ENCODE results near the gene DIPK1A.
A peak's percentile ranks its signal among the peaks of the same experiment; 100 is the strongest.
"Not testable (repeated sequence)": the region's sequence is repeated elsewhere in the genome, so short reads cannot be mapped to it uniquely, and the experiment has no call there.

Gene DIPK1A

DNA sequence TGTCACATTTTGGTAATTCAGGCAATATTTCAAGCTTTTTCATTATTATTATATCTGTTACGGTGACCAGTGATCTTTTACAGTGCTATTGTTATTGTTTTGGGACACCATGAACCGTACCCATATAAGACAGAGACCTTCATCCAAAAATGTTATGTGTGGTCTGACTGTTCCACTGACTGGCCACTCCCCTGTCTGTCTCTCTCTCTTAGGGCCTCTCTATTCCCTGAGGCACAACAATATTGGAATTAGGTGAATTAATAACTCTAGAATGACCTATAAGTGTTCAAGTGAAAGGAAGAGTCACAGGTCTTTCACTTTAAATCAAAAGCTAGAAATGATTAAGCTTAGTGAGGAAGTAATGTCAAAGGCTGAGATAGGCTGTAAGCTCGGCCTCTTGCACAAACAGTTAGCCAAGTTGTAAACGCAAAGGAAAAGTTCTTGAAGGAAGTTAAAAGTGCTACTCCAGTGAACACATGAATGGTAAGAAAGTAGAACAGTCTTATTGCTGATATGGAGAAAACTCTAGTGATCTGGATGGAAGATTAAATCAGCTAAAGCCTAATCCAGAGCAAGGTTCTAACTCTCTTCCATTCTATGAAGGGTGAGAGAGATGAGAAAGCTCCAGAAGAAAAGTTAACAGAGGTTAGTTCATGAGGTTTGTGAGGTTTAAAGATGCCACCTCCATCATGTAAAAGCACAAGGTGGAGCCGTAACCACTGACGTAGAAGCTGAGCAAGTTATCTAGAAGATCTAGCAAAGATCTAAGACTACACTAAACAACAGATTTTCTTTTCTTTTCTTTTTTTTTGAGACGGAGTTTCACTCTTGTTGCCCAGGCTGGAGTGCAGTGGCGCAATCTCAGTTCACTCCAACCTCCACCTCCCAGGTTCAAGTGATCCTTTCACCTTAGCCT lies 19.7 kb upstream of the DIPK1A start:
- no peak for DNase-seq

DNA sequence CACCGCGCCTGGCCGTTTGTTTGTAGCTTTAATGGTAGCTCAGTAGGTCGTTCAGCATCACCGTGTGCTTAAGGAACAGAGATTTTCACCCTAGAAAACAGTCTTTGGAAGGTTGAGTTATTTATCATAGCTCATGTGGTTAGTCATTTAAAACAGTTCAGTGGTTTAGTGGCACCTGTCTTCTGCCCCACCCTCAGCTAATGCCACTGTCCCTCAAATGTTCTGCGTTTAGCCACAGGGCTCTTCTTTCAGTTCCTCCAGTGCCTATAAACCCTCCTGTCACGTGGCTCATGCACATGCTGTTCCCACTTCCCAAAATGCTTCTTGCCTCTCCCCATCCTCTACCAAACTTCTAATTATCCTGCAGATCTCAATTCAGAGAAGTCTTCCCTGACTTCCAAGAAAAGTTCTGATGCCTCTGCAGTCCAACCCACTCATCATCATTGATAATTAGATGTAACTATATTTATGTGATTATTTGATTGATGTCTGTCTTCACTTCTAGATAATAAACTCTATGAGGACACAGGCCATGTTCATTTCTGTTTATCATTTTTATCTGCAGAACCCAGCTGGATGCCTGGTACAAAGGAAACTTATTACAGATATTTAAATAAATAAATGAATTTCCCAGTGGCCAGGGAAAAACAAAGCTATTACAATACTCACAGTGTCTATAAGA lies 14.4 kb upstream of the DIPK1A start:
- peak in 6 of 14 donors; percentile 12 to 41 (median 24) for DNase-seq

DNA sequence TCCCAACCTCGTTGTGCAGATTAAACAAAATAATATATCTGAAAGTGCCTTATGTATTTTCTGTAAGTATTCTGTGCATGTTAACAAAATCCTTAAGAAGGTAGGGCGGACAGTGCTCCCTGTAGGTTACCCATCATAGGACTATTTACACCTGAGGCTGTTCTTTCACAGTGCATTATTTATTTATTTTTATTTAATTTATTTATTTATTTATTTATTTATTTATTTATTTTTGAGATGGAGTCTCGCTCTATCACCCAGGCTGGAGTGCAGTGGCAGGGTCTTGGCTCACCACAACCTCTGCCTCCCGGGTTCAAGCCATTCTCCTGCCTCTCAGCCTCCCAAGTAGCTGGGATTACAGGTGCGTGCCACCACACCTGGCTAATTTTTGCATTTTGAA lies 12.8 kb upstream of the DIPK1A start:
- not testable (repeated sequence) for DNase-seq

DNA sequence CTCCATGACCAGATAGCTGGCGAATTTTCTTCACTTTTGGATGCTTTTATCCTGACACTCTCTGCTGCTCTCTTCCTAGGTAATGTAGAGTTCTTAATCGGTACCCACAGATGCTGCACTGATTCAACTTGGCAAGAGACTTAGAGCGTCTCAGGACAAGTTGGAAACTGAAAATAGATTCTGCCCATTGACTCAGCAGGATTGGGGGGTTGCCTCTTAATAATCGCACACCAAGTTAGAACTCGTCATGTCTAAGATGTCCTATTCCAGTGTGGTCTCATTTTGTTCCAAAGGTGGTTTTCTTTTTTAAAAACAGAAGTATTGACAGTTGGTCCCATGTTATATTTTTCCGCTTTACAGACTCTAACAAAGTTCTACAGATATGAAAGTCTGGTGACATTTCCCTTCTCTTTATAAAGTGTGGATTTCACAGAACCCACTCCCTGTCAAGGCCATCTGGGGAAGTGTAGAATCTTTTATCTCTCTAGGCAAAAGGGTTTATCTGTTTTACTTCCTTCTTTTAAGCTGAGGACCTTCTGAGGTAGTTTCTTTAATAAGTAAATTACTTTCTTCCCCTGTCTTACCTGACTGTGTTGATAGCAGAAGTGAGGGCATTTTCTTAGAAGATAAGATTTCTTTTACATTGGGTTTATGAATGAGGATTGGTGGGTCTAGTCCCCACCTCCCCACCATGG lies 12.1 kb upstream of the DIPK1A start:
- DNase-seq, result no peak

DNA sequence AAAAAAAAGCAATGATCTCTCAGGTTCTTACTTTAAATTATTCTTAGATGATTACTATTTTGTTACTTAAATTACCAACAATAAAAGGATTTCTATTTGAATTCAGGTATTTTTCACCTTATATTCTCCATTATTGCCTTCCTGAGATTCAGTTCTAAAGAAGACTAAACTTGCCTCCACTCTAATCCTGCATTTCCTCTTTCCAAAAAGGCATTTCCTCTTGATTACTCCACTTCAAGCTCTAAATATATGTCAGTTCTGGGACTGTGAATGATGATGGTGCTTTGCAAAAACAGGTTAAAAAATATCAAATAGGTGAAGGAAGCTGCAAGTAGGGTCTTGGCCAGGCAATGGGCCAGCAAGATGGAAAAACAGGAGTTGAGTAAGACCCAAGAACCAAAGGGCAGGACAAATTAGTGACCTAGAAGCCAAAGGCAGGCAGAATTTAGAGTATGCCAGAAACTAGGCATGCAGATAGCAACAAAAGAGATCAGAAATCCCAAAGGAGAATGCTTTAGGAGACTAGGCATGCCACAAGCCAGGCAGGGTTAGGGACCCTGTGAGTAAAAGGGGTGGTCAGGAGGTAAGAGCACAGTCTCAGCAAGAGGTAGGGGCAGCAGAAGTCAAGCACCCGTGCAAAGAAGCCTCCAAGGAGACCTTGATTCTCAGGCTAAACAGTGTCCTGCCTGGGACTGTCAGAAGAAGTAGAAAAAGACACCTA lies 11.3 kb upstream of the DIPK1A start:
- DNase-seq, result no peak

DNA sequence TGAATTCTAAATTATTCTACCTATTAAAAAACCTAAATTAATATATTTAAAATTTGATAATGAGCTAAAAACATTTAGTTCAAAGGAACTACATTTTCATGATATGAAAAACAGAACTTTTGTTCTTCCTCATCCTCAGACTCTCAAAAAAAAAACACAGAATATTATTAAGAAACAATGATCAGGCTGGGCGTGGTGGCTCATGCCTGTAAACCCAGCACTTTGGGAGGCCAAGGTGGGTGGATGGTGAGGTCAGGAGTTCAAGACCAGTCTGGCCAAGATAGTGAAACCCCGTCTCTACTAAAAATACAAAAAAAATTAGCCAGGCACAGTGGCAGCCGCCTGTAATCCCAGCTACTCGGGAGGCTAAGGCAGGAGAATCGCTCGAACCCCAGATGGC lies 10.7 kb upstream of the DIPK1A start:
- not testable (repeated sequence) for DNase-seq

DNA sequence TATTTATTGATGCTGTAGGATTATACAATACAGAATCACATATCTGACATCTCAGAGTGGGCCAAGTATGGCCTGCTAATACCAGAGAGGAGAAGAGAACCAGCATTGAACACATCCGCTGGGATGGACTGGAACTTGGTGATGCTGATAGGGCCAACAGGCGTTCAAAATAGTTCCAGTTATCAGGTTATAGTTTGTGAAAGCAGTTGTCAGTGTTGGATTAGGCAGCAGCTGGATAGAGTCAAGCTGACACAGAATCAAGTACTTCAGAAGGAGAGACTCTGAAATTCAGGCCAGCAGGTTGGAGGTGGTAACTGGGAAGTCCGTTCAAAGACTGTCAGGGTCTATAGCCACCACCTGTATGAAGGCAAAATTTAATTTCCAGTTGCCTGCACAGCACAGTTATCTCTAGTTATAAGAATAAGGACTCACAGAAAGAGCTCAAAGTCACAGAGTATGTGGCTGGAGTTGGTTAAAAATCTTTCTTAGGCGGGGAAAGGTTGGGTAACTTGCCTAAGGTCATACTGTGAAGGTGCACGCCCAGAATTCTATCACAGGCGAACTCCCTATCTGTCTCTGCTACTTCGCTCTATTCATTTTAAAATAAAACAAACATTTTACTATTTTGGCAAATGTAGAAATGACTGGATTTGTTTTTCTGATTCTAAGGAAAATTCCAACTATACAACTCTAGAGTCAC lies 9.9 kb upstream of the DIPK1A start:
- DNase-seq, result no peak

DNA sequence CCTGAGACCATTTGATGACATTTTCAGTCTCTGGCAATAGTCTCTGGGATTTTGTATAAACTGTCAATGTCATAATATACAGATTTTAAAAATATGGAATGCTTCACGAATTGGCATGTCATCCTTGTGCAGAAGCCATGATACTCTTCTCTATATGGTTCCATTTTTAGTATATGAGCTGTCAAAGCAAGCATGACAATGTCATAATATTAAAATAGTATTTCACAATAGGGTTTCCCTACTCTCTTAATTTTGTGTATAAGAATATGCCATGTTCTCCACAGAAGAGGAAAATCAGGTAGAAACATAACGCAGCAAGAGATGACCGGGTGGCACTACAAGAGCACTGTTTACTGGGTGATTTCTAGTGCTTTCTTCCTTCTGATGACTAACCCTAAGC lies 8.3 kb upstream of the DIPK1A start:
- no peak for DNase-seq

DNA sequence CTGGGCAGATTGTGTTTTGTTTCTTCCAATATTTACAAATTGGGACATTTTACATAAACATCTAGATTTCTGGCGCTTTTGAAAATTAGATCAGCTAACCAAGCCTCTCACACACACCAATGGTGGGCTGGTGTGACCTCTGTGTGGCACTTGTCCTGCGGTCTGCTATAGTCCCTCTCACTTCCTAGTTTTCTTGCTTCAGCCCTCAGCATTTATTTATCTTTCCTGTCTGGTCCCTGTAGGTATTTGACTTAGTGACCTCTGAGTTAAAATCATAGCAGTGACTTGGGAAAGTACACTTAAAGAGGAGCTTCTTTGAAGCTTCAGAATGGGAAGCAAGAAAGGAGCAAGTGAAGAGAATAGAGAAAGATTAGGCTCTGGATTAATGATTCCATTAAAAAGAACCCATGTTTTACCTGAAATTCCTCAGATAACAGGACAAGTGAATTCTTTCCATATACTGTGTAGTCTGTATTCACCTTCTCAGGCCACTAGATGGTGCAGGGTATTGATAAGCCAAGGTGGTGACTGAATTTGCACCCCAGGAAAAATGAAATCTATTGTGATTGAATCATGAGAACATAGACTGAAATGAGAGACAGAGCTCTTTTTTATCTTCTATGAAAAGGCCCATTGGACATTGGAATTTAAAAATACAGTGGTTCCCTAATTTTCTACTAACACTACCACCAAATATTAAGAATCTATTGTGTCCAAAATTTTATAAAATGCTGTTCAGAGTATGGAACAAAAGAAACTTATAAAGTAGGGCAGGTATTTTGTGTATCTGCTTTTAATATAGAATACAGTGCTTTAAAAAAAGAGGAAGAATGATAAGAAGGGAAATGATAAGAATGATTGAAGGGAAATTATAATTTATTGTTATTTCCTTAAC lies 7.1 kb upstream of the DIPK1A start:
- DNase-seq, result no peak

DNA sequence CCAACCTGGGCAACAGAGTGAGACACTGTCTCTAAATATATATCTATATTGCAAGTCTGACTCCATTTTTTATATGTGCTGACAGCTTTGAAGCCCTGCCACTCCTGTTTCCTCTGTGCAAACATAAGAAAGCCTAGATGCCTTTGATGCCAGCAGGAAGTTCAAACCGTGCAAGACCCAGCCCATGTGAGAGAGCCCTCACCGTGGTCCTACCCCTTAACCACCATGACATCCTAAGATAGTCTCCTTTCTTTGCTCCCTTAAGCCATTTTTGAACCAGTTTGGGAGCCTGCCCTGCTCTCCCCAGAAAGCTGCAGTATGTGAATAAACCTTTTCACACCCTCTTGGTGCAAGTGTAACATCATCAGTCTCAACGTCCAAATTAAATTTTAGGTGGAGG lies 3.7 kb upstream of the DIPK1A start:
- DNase-seq, result no peak

DNA sequence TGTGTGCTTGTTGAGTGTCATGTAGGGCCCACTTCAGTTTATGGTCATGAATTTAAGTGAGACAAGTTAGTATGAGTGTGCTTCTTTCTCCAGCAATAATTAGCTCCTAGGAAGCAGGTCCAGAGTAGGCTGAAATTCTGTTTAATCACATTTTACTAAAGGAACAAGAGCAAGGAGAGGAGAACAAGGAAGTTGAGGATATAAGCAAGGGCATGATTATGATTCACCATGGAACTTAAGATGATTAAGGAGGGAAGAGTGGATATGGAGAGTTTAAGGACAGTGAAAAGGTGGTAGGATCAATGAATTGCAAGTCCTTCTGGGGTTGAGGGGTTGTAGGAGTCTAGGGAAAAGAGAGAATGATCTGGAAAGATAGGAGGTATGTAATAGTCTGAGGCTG lies 3.1 kb upstream of the DIPK1A start:
- no peak for DNase-seq

DNA sequence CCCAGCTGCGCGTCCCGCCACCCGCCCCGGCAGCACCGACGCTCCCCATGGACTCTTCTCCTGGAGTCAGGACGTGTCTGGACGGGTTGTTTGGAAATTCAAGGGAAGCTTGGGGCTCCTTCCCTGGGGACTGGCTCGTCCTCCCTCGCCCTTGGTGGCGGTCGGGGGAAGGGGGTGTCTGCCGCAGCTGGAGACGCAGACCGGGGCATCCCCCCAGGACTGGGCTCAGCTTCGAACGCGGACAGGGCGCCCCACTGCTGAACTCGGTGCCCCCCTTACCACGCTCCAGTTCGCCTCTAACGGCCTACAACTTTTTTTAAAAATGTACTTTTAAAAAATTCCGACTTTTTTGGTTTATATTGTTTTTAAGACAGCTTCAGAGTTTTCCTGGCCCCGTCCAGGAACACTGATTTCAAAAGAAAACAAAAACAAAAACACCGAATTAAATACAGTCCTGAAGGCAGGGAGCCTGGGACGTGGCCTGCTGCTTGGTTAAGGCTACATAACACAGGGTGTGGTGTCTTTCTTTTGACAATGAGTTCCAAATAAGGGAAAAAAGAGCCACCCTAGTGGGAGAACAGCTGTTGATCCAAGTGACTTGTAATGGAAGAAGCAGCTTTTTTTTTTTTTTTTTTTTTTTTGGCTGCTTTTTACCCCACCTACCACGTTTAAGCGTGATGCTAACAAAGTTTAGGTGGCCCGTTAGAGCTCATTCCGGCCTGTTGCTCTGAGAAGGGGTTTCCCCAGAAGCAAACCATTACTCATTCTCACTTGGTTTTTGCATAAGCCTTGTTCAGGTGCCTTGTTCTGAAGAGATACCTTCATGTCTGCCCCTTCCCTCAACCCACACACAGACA lies 862 bp upstream of the DIPK1A start:
- DNase-seq, result peak in 3 of 14 donors; percentile 23 to 73 (median 50)

DNA sequence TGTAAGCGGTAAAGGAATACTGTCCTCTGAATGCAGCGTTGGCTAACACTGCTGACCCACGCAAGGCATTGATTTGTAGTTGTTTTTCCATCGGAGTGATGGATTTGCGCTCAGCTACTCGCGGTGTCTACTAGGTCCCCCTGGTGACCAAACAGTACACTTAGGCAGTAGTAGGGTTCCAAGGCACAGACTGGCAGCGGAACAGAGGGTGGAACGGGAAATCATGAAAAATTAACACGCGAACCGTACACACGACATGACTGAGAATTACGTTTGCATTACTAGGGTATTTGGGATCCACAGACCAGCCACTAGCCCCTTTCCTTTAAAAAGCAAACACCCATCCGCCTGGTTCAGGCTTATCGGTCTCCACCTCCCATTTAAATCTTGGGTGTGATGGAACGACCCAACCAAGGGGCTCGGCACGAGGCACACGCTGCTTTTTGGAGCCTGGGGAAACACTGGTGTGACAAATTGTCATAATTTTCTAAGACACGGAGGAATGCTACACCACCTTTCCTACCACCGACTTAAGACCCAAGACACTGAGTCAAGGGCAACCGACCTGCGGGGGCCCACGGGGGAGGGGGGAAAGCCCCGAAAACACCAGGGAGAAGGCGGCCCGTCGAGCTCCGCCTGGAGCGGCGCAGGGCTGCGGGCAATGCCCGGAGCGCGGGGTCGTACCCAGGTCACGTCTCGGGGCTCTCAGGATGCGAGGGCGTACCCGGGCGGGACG lies 699 bp downstream of the DIPK1A start:
- peak in 12 of 14 donors; percentile 53 to 88 (median 78) for DNase-seq

DNA sequence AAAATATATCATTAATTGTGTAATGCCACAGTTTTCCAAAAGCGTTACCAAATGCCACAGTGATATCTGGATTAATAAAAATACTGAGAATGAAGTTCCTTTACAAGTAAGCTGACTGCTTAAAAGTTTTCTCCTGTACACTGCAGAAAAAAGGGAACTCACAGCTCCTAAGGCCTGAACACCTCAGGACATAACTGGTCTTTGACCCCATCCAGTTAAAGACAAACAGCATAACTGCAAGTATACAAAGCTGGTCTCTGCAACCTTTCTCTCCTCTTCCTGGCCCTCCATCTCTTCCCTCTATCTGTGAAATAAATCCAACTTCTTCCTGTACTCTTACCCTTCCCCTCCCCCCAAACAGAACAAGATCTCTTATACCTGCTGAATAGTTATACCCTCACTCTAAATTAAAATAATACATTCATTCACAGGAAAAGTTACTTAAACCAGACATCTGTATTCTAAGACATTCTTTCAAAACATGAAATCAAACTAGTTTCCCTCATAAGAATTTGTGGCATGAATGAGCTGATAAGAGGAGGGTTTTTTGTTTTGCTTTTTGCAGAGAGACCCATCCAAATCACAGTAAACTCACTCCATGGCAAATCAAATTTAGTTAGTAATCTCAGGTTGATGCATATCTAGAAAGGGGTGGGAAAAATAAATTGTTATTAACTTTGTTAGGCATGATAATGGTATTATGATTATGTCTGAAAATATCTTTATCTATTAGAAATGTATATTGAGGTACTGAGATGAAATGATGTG lies 2.9 kb downstream of the DIPK1A start:
- no peak for DNase-seq

DNA sequence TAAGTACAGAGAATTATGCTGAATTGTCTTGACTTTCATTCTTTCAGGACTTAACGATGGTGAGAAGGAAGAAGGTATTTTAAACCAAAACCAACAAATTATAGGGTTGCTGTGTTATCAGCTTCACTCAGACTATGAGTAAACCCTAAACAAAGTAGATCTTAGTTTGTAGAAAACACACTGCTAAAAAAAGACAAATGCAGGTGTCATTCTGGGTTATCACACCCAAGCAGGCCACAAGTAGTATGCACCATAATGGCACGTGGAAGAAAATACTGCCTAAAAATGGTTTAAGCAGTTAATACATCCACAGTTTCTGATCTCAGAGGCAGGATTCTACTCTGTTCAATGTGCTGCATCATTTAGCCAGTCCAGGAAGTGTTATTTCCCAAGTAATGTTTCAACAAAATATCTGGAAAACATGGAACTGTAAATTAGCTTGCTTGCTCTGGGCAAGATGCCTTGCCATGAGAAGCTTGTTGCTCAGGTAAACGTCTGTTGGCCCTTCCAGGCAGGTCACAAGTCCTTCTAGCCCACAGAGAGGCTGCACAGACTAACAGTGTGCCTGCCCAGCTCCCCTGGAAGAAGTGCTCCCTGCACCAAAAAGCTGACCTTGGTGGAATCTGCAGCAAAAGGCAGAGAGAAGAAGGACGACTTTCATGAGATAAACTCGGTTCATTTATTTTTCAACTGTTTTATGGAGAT lies 4.1 kb downstream of the DIPK1A start:
- peak in 2 of 14 donors; percentile 9 to 33 for DNase-seq

DNA sequence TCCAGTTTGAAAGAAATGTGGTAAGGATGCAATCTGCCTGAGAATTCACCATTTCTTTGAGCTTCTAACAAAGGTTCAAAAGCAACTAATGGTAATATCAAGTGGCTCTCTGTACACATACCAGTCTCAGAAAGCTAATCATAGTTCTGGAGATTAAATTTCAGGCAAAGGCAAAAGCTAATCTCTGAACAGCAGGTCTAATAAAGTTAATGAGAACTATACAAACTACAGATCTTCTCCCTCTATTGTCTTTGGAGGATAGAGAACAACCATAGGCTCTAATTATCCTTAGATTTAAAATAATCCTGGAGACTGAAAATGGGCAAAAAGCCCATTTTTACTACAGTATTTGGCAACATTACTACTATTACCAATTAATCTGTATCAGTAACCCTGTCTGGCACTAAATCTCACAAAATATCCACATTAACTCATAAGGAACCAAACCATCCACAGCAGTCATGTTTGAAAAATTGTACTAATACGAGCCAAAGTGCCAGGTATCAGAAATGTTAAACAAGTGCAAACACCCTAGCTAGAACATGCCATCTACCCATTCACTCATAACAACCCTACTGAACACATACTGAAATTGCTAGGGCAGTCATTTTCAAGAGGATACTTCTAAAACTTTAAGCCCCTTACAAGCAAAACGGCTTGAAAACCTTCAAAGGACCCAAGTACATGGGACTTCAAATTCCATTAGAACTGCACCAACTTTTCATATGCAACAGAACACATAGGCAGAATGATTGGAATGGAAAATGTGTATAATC lies 4.8 kb downstream of the DIPK1A start:
- no peak for DNase-seq

DNA sequence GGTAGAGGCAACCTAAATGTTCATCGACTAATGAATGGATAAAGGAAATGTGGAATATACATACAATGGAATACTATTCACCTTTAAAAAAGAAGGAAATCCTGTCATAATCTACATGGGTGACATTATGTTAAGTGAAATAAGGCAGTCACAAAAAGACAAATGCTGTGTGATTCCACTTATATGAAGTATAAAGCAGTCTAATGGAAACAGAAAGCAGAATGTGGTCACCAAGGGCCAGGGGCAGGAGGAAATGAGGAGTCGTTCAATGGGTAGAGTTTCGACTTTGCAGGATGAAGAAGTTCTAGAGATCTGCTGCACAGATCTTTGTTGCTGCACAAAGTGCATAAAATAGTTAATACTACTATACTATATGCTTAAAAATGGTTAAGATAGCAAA lies 7.8 kb downstream of the DIPK1A start:
- no peak for DNase-seq
